ENCODE results near the gene PSMA3.
"Not testable (repeated sequence)": the region's sequence is repeated elsewhere in the genome, so short reads cannot be mapped to it uniquely, and the experiment has no call there.

PSMA3 gene

GRCh38 chr14:58258156-58258555 is 13.5 kb downstream of the PSMA3 start:
- Histone ChIP-seq H3K4me1 (ENCODE audit: control insufficient read depth, insufficient read depth, low read depth, low read length) (no peaks in the 10 kb centered on the region), H3K9ac (ENCODE audit: low read length) (no peak overlapping the region), H2BK5ac (ENCODE audit: low read depth, low read length, poor library complexity, severe bottlenecking) (no peak overlapping the region), H3K4ac (ENCODE audit: low read depth in 1 of 2, low read length in 2 of 2) (no peak overlapping the region), H4K8ac (ENCODE audit: low read length) (no peak overlapping the region), H3K23ac (ENCODE audit: low read length in 2 of 2) (no peak overlapping the region), H3K79me1 (replicated peaks; ENCODE audit: low read length, poor library complexity, severe bottlenecking) (peaks cover 18% of the 10 kb centered on the region), H2AK5ac (ENCODE audit: low read length, severe bottlenecking) (no peak overlapping the region), H2AFZ (ENCODE audit: low read depth, low read length) (no peak overlapping the region), H3K27ac (ENCODE audit: low read length, poor library complexity, severe bottlenecking) (no peak overlapping the region), H3K4me3 (ENCODE audit: insufficient read depth in 1 of 2, low read depth in 1 of 2, low read length in 2 of 2) (no peak overlapping the region), H3K4me2 (ENCODE audit: low read length, poor library complexity, severe bottlenecking) (no peak overlapping the region), H2BK15ac (ENCODE audit: low read depth, poor library complexity, severe bottlenecking) (no peak overlapping the region), H3K14ac (ENCODE audit: low read length in 2 of 2) (no peak overlapping the region), H3K27me3 (ENCODE audit: control insufficient read depth in 1 of 2, insufficient read depth in 1 of 2, low read length in 2 of 2) (no peaks in the 10 kb centered on the region), H2BK12ac (ENCODE audit: low read length in 2 of 2) (no peak overlapping the region), H3K36me3 (ENCODE audit: control insufficient read depth in 1 of 2, insufficient read depth in 2 of 2, low read depth in 1 of 2, low read length in 2 of 2) (peaks cover 33 to 86% of the 10 kb centered on the region in 2 experiments), H4K91ac (ENCODE audit: low read length) (no peak overlapping the region), H3K18ac (ENCODE audit: low read depth in 1 of 2, low read length in 2 of 2) (no peak overlapping the region), H2BK120ac (ENCODE audit: low read depth, low read length) (no peak overlapping the region), H3K9me3 (ENCODE audit: control insufficient read depth, low read length) (no peaks in the 10 kb centered on the region)
- 100% methylated on average over 1 of the region's 4 CpGs for WGBS
- no peak for DNase-seq

GRCh38 chr14:58262005-58262404 is 17.4 kb downstream of the PSMA3 start:
- H3K14ac ChIP-seq (ENCODE audit: low read length in 2 of 2); H3K18ac ChIP-seq (ENCODE audit: low read depth in 1 of 2, low read length in 2 of 2); H4K91ac ChIP-seq (ENCODE audit: low read length); H3K27ac ChIP-seq (ENCODE audit: low read length, poor library complexity, severe bottlenecking); H2BK15ac ChIP-seq (ENCODE audit: low read depth, poor library complexity, severe bottlenecking); H2AFZ ChIP-seq (ENCODE audit: low read depth, low read length); H2BK5ac ChIP-seq (ENCODE audit: low read depth, low read length, poor library complexity, severe bottlenecking); H3K4ac ChIP-seq (ENCODE audit: low read depth in 1 of 2, low read length in 2 of 2); DNase-seq; H2AK5ac ChIP-seq (ENCODE audit: low read length, severe bottlenecking); H3K27me3 ChIP-seq (ENCODE audit: control insufficient read depth in 1 of 2, insufficient read depth in 1 of 2, low read length in 2 of 2); H2BK120ac ChIP-seq (ENCODE audit: low read depth, low read length); H3K4me3 ChIP-seq (ENCODE audit: insufficient read depth in 1 of 2, low read depth in 1 of 2, low read length in 2 of 2); H3K4me2 ChIP-seq (ENCODE audit: low read length, poor library complexity, severe bottlenecking); H3K4me1 ChIP-seq (ENCODE audit: control insufficient read depth, insufficient read depth, low read depth, low read length); H3K23ac ChIP-seq (ENCODE audit: low read length in 2 of 2); H2BK12ac ChIP-seq (ENCODE audit: low read length in 2 of 2); H4K8ac ChIP-seq (ENCODE audit: low read length); H3K9ac ChIP-seq (ENCODE audit: low read length); H3K9me3 ChIP-seq (ENCODE audit: control insufficient read depth, low read length): not testable (repeated sequence)
- 97% methylated on average over 10 of the region's 10 CpGs for WGBS
- peaks cover 18% of the 10 kb centered on the region for H3K79me1 ChIP-seq (replicated peaks; ENCODE audit: low read length, poor library complexity, severe bottlenecking)
- H3K36me3 ChIP-seq (ENCODE audit: control insufficient read depth in 1 of 2, insufficient read depth in 2 of 2, low read depth in 1 of 2, low read length in 2 of 2), result peaks cover 26 to 94% of the 10 kb centered on the region in 2 experiments

GRCh38 chr14:58265401-58265800 is 20.8 kb downstream of the PSMA3 start:
- no peak overlapping the region for H3K4me2 ChIP-seq (ENCODE audit: low read length, poor library complexity, severe bottlenecking)
- no peak overlapping the region for H3K4ac ChIP-seq (ENCODE audit: low read depth in 1 of 2, low read length in 2 of 2)
- DNase-seq, result no peak
- no peaks in the 10 kb centered on the region for H3K27me3 ChIP-seq (ENCODE audit: control insufficient read depth in 1 of 2, insufficient read depth in 1 of 2, low read length in 2 of 2)
- H4K91ac ChIP-seq (ENCODE audit: low read length), result no peak overlapping the region
- H2BK12ac ChIP-seq (ENCODE audit: low read length in 2 of 2), result no peak overlapping the region
- H4K8ac ChIP-seq (ENCODE audit: low read length), result no peak overlapping the region
- H3K4me3 ChIP-seq (ENCODE audit: insufficient read depth in 1 of 2, low read depth in 1 of 2, low read length in 2 of 2), result no peak overlapping the region
- no peak overlapping the region for H3K9ac ChIP-seq (ENCODE audit: low read length)
- H3K79me1 ChIP-seq (replicated peaks; ENCODE audit: low read length, poor library complexity, severe bottlenecking), result peaks cover 15% of the 10 kb centered on the region
- no peak overlapping the region for H2AK5ac ChIP-seq (ENCODE audit: low read length, severe bottlenecking)
- no peak overlapping the region for H3K14ac ChIP-seq (ENCODE audit: low read length in 2 of 2)
- H3K36me3 ChIP-seq (ENCODE audit: control insufficient read depth in 1 of 2, insufficient read depth in 2 of 2, low read depth in 1 of 2, low read length in 2 of 2), result peaks cover 32 to 97% of the 10 kb centered on the region in 2 experiments
- no peak overlapping the region for H2AFZ ChIP-seq (ENCODE audit: low read depth, low read length)
- no peak overlapping the region for H2BK120ac ChIP-seq (ENCODE audit: low read depth, low read length)
- no peak overlapping the region for H2BK15ac ChIP-seq (ENCODE audit: low read depth, poor library complexity, severe bottlenecking)
- no peak overlapping the region for H2BK5ac ChIP-seq (ENCODE audit: low read depth, low read length, poor library complexity, severe bottlenecking)
- H3K23ac ChIP-seq (ENCODE audit: low read length in 2 of 2), result no peak overlapping the region
- H3K9me3 ChIP-seq (ENCODE audit: control insufficient read depth, low read length), result no peaks in the 10 kb centered on the region
- H3K4me1 ChIP-seq (ENCODE audit: control insufficient read depth, insufficient read depth, low read depth, low read length), result no peaks in the 10 kb centered on the region
- H3K27ac ChIP-seq (ENCODE audit: low read length, poor library complexity, severe bottlenecking), result peak overlapping the region; percentile 38
- H3K18ac ChIP-seq (ENCODE audit: low read depth in 1 of 2, low read length in 2 of 2), result no peak overlapping the region

- DNase-seq, result no peak
These were observed 26.0 kb downstream of the PSMA3 start for GRCh38 chr14:58270628-58271027.

More at GRCh38 chr14:58270628-58271027, 26.0 kb downstream of the PSMA3 start:
- Histone ChIP-seq H3K23ac (ENCODE audit: low read length in 2 of 2) (no peak overlapping the region), H3K4me2 (ENCODE audit: low read length, poor library complexity, severe bottlenecking) (no peak overlapping the region), H2AK5ac (ENCODE audit: low read length, severe bottlenecking) (no peak overlapping the region), H3K4me3 (ENCODE audit: insufficient read depth in 1 of 2, low read depth in 1 of 2, low read length in 2 of 2) (no peak overlapping the region), H2BK15ac (ENCODE audit: low read depth, poor library complexity, severe bottlenecking) (no peak overlapping the region), H3K9me3 (ENCODE audit: control insufficient read depth, low read length) (no peaks in the 10 kb centered on the region), H2BK120ac (ENCODE audit: low read depth, low read length) (no peak overlapping the region), H3K18ac (ENCODE audit: low read depth in 1 of 2, low read length in 2 of 2) (no peak overlapping the region), H3K79me1 (replicated peaks; ENCODE audit: low read length, poor library complexity, severe bottlenecking) (peaks cover 2% of the 10 kb centered on the region), H4K91ac (ENCODE audit: low read length) (no peak overlapping the region), H2BK12ac (ENCODE audit: low read length in 2 of 2) (no peak overlapping the region), H4K8ac (ENCODE audit: low read length) (no peak overlapping the region), H2AFZ (ENCODE audit: low read depth, low read length) (no peak overlapping the region), H3K27me3 (ENCODE audit: control insufficient read depth in 1 of 2, insufficient read depth in 1 of 2, low read length in 2 of 2) (no peaks in the 10 kb centered on the region), H2BK5ac (ENCODE audit: low read depth, low read length, poor library complexity, severe bottlenecking) (no peak overlapping the region), H3K14ac (ENCODE audit: low read length in 2 of 2) (no peak overlapping the region), H3K9ac (ENCODE audit: low read length) (no peak overlapping the region), H3K4ac (ENCODE audit: low read depth in 1 of 2, low read length in 2 of 2) (no peak overlapping the region), H3K36me3 (ENCODE audit: control insufficient read depth in 1 of 2, insufficient read depth in 2 of 2, low read depth in 1 of 2, low read length in 2 of 2) (peaks cover 23 to 91% of the 10 kb centered on the region in 2 experiments), H3K27ac (ENCODE audit: low read length, poor library complexity, severe bottlenecking) (no peak overlapping the region), H3K4me1 (ENCODE audit: control insufficient read depth, insufficient read depth, low read depth, low read length) (no peaks in the 10 kb centered on the region)
- WGBS, result no CpG with 5 or more reads among the region's 2 CpGs
